Measurements from ENCODE around the gene GLTPD2.

GLTPD2 gene

DNA sequence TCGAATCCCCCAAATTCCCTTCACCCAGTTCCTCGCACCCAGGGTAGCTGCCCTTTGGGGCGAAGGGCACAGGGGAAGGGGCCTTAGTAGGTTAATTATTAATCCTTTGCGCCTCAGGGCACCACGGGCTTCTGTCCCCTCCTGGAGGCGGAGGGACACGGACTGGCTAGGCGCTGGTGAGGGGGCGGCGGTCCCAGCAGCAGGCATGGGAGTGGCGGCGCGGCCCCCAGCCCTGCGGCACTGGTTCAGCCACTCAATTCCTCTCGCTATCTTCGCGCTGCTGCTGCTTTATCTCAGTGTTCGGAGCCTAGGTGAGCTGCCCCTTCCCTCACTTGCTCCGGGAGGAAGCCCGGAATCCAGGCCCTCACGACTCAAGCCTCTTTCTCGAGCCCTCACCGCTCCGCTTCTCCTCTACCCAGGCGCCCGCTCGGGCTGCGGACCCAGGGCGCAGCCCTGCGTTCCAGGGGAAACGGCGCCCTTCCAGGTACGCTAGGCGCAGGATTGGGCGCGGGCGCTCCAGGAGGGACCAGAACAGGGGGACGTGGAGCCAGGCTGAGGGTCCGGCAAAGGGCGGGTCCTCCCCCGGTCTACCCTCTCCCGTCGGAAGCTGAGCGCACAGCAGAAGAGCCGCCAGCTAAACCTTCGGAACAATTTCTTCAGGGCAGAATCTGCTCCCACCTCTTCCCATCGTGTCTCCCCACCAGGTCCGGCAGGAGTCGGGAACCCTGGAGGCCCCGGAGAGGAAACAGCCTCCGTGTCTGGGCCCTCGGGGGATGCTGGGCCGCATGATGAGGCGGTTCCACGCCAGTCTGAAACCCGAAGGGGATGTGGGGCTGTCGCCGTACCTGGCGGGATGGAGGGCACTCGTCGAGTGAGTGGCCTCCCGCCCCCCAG lies at the start of gene GLTPD2:
Gene GLTPD2 (plus strand): TSS at position 158 of the 894 bp plus-strand sequence. CDS start 48 bp downstream, at position 206.
- DNase-seq: no peak
- TF ChIP-seq POLR2A (IDR thresholded peaks at IDR 0.05; ENCODE audit: low read length): no peak

DNA sequence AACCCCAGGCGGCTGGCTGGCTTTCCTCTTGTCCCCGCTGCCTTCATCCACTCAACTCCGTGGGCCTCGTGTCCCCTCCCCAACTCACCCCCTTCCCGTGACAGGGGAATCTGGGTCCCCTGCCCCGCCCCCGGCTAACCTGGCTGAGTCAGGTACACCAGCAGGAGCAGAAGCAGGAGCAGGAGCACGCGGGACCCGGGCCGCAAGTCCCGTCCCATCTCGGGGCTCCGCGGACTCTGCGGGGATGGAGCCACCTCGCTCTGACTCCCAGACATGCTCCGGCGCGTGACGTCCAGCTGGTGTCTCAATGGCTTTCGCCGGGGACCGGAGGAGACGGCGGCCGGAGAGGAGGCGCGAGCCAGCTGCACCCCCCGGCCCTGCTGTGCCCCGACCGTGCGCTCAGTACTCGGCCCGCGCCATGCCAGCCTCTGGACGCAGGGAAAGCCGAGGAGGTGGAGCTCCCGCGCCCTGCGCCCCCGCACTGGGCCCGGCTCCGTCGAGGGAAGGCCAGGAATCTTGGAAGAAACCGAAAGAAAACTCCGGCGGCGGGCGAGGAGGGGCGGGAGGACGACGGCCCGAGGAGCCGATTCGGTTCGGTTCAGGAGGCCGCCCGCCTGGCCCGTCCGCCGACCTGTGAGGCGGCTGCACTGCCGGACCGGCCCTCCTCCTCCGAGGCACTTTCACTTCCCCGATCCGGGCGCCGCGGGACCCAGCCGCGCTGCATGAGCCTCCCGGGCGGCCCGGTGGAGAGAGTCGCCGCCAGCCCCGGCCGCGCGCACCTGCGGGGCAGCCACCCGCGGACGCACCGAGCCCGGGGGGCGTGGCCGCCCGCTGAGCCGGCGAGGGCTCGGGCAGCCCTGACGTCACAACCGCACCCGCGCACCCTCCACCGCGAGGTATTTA lies 49.4 kb upstream of the GLTPD2 start, which contains the start of the genes CXCL16 and ZMYND15:
Gene CXCL16 (minus strand): TSS at position 807 of the 903 bp plus-strand sequence. CDS start 589 bp downstream, at position 218.
Gene ZMYND15 (plus strand): TSS at position 712 of the 903 bp plus-strand sequence. CDS start 716 bp downstream, outside the sequence.
- DNase-seq: peak; percentile 34 to 67
- TF ChIP-seq POLR2A (IDR thresholded peaks at IDR 0.05; ENCODE audit: low read length) (no peak), GATA1 (IDR thresholded peaks at IDR 0.05; ENCODE audit: low read depth, low read length) (no peak)

DNA sequence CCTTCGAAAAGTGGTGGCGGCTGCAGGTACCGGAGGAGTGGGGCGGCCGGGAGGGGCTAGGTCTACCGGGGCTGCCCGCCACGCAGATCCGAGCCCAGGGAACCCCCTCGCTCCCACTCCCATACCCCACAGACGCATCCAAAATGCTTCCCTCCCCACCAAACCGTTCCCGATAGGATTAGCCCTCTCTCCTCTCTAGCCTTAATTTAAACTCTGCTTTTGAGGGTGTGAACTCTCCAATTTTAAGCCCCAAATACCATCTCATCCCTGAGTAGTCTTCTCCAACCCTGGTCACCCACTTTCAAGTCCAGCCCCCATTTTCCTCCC lies 48.8 kb upstream of the GLTPD2 start:
- TF ChIP-seq GATA1 (IDR thresholded peaks at IDR 0.05; ENCODE audit: low read depth, low read length): no peak
- TF ChIP-seq POLR2A (IDR thresholded peaks at IDR 0.05; ENCODE audit: low read length): no peak
- no peak for DNase-seq

DNA sequence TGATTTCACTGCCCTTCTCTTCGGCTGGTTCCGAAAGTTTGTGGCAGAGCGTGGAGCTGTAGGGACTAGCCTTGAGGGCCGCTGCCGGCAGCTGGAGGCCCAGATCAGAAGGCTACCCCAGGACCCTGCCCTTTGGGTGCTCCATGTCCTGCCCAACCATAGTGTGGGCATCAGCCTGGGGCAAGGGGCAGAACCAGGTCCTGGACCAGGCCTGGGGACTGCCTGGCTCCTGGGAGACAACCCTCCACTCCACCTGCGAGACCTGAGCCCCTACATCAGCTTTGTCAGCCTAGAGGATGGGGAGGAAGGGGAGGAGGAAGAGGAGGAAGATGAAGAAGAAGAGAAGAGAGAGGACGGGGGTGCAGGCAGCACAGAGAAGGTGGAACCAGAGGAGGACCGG lies 48.2 kb upstream of the GLTPD2 start:
- TF ChIP-seq POLR2A (IDR thresholded peaks at IDR 0.05; ENCODE audit: low read length): no peak
- no peak for TF ChIP-seq GATA1 (IDR thresholded peaks at IDR 0.05; ENCODE audit: low read depth, low read length)
- no peak for DNase-seq

DNA sequence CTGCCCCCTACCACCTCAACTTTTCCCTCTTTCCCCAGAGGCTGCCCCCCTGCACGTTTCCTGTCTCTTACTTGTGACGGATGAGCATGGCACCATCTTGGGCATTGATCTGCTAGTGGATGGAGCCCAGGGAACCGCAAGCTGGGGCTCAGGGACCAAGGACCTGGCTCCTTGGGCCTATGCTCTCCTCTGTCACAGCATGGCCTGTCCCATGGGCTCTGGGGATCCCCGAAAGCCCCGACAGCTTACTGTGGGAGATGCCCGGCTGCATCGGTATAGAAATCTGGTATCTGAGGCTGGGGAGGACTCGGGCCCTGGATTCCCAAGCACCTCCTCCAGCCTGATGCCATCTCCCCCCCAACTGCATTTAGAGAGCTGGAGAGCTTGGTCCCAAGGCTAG lies 47.2 kb upstream of the GLTPD2 start:
- no peak for TF ChIP-seq POLR2A (IDR thresholded peaks at IDR 0.05; ENCODE audit: low read length)
- TF ChIP-seq GATA1 (IDR thresholded peaks at IDR 0.05; ENCODE audit: low read depth, low read length): no peak
- no peak for DNase-seq

DNA sequence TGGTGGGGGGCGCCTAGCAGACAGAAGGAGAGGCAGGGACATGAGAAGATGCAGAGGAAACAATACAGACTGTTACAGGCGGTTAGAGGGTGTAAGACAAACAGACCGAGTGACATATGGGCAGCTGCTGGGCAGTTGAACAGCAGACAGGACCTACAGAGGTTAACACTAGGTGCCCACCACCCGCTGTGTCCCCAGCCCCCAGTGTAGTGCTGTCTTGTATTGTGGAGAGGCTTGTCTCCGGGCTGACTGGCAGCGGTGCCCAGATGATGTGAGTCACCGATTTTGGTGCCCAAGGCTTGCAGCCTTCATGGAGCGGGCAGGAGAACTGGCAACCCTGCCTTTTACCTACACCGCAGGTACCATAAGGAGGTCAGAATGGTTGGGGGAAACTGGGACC lies 46.6 kb upstream of the GLTPD2 start:
- DNase-seq: no peak
- TF ChIP-seq POLR2A (IDR thresholded peaks at IDR 0.05; ENCODE audit: low read length) (no peak), GATA1 (IDR thresholded peaks at IDR 0.05; ENCODE audit: low read depth, low read length) (no peak)

DNA sequence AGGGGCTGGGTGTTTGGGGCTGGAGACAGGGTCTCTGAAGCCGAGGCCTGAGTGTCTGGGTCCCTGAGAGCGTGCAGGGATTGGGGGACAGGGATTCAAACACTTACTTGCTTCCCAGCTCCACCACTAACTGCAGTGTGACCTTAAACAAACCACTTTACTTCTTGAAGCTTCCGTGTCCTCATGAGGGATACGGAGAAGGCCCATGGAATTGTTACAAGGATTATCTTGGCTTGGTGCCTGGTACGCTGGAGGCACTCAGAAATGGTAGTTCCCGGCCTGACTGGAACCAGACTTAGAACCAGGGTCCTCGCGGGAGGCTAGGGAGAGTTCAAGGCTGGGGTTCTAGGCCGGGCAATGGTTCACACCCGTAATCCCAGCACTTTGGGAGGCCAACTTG lies 46.1 kb upstream of the GLTPD2 start:
- no peak for DNase-seq
- TF ChIP-seq POLR2A (IDR thresholded peaks at IDR 0.05; ENCODE audit: low read length) (no peak), GATA1 (IDR thresholded peaks at IDR 0.05; ENCODE audit: low read depth, low read length) (no peak)

DNA sequence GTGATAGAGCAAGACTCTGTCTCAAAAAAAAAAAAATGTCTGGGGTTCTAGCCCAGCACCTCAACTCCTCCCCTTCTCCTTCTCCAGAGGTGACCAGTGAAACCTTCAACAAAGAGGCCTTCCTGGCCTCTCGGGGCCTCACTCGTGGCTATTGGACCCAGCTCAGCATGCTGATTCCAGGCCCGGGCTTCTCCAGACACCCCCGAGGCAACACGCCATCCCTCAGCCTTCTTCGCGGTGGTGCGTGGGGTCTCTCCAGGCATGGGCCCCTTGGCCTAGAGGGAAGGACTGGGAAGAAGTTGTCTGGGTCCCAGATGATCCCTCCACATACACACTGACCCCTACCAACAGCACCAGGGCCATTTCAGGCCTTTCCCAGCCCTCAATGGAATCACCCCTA lies 45.5 kb upstream of the GLTPD2 start:
- DNase-seq: no peak

DNA sequence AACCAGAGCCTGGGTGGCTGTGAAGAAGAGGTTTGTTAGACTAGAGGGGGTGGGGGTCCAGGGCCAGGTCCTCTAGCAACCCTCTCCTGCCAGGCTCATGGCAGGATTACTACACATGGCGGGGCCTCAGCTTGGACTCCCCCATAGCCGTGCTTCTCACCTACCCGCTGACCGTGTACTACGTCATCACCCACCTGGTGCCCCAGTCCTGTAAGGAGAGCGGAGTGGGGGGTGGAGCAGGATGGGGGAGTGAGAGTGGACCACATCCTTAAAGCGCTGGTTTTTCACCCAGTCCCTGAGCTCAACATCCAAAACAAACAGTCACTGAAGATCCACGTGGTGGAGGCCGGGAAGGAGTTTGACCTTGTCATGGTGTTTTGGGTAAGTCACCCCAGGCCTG lies 44.9 kb upstream of the GLTPD2 start:
- TF ChIP-seq POLR2A (IDR thresholded peaks at IDR 0.05; ENCODE audit: low read length): no peak
- no peak for TF ChIP-seq GATA1 (IDR thresholded peaks at IDR 0.05; ENCODE audit: low read depth, low read length)
- DNase-seq: no peak

More for the DNA sequence above, 45.5 kb upstream of the GLTPD2 start:
- no peak for TF ChIP-seq POLR2A (IDR thresholded peaks at IDR 0.05; ENCODE audit: low read length)
- TF ChIP-seq GATA1 (IDR thresholded peaks at IDR 0.05; ENCODE audit: low read depth, low read length): no peak

DNA sequence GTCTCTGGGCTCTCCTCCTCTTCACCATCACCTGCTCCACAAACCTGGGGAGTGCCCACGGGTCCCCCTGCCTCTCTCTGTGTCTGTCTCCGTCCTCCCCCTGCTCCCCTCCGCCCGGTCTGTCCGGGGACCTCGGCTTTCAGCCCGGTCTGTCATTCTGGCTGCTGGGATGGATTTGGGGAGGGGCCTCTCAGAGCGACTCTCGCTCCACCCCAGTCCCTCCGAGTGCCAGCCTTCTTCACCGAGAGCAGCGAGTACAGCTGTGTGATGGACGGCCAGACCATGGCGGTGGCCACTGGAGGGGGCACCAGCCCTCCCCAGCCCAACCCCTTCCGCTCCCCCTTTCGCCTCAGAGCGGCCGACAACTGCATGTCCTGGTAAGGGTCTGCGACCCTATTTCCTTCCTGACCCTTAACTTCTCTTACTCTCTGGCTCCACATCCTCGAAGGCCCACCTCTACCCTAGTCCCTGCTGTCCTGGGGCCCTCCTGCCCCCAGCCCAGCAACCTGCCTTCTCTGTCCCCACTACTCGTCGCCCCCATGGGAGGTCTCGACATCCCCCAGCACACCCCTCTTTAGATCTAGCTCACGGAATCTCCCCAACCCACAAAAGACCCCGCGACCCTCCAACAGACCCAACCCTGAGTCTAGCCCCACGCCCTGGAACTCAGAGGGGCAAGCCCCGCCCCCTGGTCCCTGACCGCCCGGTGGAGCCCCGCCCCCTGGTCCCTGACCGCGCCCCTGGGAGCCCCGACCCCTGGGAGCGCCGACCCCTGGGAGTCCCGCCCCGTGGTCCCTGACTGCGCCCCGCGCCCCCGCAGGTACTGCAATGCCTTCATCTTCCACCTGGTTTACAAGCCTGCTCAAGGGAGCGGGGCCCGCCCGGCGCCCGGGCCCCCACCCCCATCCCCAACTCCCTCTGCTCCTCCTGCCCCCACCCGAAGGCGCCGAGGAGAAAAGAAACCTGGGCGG lies 43.5 kb upstream of the GLTPD2 start:
- no peak for DNase-seq
- TF ChIP-seq POLR2A (IDR thresholded peaks at IDR 0.05; ENCODE audit: low read length) (no peak), GATA1 (IDR thresholded peaks at IDR 0.05; ENCODE audit: low read depth, low read length) (no peak)

DNA sequence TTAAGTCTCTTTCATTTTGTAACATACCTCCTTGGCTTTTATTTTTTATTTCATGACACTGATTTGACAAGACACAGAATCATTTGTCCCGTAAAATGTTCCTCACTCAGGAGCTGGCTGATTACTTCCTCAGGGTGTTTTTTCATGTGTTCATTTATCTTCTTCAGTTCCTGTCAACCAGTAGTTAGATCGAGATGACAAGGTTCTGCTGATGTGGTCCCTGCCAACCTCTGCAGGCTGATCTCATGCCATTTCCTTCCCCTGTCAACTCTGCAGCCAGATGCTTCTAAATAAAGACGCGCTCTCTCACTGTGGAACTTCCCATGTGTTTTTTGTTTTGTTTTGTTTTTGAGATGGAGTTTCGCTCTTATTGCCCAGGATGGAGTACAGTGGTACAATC lies 40.9 kb upstream of the GLTPD2 start:
- no peak for TF ChIP-seq GATA1 (IDR thresholded peaks at IDR 0.05; ENCODE audit: low read depth, low read length)
- TF ChIP-seq POLR2A (IDR thresholded peaks at IDR 0.05; ENCODE audit: low read length): no peak
- DNase-seq: no peak

DNA sequence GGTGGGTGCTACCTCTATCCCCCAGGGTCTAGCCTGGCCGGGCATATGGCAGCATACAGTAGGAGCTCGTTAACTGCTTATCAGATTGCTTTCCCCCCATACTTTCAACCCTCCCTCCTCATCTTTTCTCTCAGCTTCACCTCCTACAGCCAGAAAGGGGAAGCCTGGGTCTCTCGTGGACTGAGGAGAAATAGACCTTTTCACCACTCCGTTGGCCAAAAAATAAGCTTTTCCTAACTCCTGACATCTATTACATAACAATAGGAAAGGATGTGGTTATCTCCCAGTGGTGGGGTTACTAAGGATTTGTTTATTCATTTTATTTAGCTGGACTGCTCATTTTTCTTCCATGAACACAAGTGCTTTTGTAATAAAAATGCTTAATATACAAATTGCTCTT lies 40.1 kb upstream of the GLTPD2 start:
- TF ChIP-seq GATA1 (IDR thresholded peaks at IDR 0.05; ENCODE audit: low read depth, low read length) (no peak), POLR2A (IDR thresholded peaks at IDR 0.05; ENCODE audit: low read length) (no peak)
- no peak for DNase-seq

DNA sequence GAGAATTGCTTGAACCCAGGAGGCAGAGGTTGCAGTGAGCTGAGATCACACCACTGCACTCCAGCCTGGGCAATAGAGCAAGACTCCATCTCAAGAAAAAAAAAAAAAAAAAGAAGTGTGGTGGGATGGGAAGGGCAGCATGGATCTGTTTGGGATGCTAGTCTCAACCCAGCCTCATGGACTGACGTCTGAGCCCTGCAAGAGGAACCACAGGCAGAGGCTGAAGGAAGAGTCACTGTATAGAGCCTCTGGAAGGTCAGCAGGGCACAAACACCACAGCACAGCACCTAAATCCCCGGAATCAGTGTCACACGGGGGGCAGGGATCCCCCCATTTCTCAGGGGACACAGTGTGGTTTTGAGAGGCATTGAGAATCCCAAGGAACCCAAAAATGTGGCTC lies 38.2 kb upstream of the GLTPD2 start:
- no peak for TF ChIP-seq POLR2A (IDR thresholded peaks at IDR 0.05; ENCODE audit: low read length)
- TF ChIP-seq GATA1 (IDR thresholded peaks at IDR 0.05; ENCODE audit: low read depth, low read length): no peak
- no peak for DNase-seq

Data from erythroblast (primary cell).